ENCODE results near the gene EXOC3. TPM values are rescaled to one million over a fixed set of nuclear protein-coding genes. Genes with fewer than 3 reads are reported as not detected.

The EXOC3 gene
- total RNA-seq, 4 donors from 2014 or later: 32.4 to 84.8 (median 49.2) TPM

DNA sequence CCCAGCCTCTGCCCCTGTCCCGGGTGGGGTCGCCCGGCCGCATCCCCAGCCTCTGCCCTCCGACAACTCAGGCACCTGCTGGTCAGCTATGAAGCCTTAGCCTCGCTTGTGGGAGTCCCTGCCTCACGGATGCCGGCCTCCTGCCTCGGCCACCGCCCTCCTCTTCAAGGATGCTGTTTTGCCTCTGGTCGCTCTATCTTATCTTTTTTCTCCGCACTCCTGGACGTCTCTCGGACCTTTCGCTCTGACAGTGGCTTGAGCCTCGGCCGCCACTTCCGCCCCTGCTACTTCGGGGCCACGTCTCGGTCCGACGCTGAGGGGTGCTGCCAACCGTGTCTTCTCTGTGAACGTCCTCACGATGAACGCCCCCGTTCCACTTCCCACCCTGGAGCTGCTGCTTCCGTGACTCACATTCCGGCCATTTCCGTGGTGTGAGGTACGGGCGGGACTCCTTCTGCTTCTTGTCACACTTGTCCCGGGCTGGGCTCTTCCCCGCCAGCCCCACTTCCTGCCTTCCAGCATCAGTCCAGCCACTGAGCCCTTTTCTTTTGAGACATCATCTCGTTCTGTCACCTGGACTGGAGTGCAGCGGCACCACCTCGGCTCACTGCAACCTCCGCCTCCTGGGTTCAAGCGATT lies 55.0 kb downstream of the EXOC3 start:
- TF ChIP-seq, protein P1, sequence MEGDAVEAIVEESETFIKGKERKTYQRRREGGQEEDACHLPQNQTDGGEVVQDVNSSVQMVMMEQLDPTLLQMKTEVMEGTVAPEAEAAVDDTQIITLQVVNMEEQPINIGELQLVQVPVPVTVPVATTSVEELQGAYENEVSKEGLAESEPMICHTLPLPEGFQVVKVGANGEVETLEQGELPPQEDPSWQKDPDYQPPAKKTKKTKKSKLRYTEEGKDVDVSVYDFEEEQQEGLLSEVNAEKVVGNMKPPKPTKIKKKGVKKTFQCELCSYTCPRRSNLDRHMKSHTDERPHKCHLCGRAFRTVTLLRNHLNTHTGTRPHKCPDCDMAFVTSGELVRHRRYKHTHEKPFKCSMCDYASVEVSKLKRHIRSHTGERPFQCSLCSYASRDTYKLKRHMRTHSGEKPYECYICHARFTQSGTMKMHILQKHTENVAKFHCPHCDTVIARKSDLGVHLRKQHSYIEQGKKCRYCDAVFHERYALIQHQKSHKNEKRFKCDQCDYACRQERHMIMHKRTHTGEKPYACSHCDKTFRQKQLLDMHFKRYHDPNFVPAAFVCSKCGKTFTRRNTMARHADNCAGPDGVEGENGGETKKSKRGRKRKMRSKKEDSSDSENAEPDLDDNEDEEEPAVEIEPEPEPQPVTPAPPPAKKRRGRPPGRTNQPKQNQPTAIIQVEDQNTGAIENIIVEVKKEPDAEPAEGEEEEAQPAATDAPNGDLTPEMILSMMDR (IDR thresholded peaks at IDR 0.05; ENCODE audit: low read depth): no peak

DNA sequence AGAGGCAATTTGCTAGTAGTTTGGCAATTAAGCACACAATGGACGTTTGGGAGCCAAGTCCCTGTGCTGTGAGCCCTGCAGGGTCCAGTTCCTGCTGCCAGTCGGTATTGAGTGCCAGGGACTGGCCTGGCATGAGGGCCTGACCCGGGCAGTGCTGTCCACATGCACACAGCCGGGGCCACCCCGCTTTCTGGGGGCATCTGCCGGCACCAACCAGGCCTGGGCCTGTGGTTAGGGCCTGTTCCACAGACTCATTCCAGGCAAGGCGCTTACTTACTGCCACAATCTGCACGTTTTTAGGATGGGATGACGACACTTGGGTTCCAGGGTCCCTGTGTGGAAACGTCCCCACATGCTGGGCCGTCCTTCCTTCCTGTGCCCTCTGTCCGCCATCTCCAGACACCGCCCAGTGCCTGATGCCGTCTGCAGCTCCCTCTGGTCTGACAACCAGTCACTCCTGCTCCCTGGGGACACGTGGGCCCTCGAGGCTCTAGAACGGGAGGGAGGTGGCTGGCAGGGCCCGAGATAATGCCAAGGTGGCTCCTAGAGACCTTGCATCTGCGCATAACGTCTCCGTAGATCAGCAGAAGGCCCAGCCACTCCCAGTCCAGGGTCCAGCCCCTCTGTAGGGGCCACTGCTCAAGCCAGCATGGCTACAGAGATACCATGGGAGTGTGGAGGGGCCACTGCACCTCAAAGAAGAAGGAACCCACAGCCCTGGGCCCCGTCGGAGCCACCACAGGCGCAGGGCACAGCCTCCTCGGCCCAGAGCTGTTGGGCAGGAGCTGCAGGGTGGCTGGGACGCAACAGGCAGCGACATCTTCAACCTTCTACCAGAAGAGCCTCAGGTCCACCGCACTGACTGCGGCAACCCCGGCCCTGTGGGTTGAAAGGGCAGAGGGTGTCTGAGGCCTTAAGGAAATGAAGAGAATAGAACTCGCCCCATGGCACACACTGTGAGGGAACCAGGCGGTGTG lies 56.5 kb downstream of the EXOC3 start:
- TF ChIP-seq, protein P1 (IDR thresholded peaks at IDR 0.05; ENCODE audit: low read depth): no peak

DNA sequence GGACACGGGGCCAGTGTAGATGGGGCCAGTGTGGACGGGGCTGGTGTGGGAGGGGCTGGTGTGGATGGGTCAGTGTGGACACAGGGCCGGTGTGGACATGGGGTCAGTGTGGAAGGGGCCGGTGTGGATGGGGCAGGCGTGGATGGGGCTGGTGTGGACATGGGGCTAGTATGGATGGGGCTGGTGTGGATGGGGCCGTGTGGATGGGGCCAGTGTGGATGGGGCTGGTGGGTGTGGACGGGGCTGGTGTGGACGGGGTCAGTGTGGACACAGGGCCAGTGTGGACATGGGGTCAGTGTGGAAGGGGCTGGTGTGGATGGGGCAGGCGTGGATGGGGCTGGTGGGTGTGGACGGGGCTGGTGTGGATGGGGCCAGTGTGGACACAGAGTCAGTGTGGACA lies 57.5 kb downstream of the EXOC3 start:
- TF ChIP-seq, protein P1 (IDR thresholded peaks at IDR 0.05; ENCODE audit: low read depth): no peak

DNA sequence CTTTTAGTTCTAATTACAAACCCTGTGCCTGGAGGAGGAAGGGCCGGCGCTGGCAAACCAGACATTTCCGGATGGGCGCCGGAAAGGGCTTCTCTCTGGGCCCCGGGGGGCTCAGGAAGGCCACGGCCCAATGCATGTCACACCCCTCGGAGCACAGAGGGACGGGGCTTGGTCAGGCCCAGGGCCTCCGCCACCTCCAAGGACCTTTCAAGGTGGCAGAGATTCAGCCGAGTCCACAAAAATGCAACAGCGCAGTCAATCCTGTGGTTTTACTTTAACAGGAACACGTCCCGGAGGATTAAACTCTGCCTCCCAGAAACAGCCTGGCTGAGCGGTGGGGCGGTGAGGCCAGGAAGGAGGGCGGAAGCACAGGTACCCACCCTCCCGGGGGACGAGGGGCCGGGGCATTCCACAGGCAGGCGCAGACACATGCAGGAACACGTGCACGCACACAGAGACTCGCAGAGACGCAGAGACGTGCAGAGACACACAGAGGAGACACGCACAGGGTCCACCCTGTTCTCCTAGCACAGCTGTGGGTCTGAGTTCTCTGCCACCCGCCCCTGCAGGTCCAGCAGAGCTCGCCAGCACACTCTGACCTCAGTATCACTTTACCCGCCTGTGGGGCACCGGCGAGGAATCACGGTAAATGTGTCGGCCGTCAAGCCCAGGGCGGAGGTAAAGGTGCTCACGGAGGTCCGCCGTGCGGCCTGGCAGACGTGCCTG lies 58.3 kb downstream of the EXOC3 start:
- TF ChIP-seq, protein P1 (IDR thresholded peaks at IDR 0.05; ENCODE audit: low read depth): no peak

DNA sequence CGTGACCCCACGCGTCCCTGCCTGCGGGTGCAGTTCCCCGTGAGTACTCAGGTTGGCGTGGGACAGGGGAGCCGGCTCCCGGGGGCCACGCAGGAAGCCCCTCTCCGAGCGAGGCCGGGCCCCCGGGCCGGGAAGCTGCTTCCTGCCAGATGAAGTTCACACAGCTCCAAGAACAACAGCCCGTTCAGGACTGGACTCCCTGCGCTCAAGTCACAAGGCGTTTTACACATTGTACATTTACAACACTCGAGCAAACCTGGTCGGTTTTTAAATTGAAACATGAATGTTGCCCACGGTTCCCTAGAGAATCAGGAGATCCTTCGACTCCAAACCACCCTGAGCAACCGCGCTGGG lies 58.8 kb downstream of the EXOC3 start:
- TF ChIP-seq, protein P1 (IDR thresholded peaks at IDR 0.05; ENCODE audit: low read depth): no peak

DNA sequence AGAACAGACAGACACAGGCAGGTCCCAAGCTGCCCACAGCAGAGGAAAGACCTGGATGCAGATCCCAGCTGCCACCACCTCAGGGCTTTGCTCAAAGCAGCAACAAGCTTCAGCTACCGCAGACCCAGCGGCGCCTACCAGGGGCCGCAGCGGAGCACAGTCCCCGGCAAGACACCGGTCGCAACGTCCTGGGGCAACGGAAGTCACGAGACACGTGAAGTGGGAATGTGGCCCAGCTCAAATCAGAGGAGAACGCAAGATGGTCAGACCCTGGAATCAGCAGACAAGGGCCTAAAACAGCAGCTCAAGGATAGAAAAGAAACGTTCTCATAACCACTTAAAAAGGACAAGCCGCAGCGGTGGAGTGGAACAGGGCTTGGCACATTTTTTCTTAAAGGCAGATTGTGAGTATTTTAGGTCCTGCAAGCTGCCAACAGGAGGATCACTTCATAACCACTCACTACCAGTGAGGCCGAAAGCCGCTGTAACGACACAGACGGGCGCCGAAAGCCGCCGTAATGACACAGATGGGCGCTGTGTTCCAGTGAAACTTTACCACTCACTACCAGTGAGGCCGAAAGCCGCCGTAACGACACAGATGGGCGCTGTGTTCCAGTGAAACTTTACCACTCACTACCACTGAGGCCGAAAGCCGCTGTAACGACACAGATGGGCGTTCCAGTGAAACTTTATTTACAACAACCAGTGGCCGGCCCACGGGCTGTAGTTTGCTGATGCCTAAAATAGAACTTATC lies 59.5 kb downstream of the EXOC3 start:
- TF ChIP-seq, protein P1 (IDR thresholded peaks at IDR 0.05; ENCODE audit: low read depth): no peak
